HCT116 (cell line): ENCODE data around the gene PCDH15. TPM values are rescaled to one million over a fixed set of nuclear protein-coding genes. Genes with fewer than 3 reads are reported as not detected.

Source experiments
- ATAC-seq: fragments of 200-7000 bp; cut with Tn5 transposase; 2 replicates; pipeline ENCODE4 v1.9.1; 2020; ENCODE audit warnings: mild to moderate bottlenecking, moderate library complexity
- BruUV-seq: library from RNA; stranded (reverse); fragments of 400-500 nt; replicated peaks from 2 replicates; lab custom pipeline; 2021; lab: Mats Ljungman, UMichigan
- CTCF ChIA-PET: fragments of 300-600 bp; sonication (Branson Sonifier 250); formaldehyde crosslinking; loops from one replicate; lab custom pipeline; 2021; ENCODE audit warnings: antibody characterized with exemption; lab: Charles Lee
- POLR2A ChIA-PET: fragments of 300-600, 350-600 bp; sonication (Branson Sonifier 250); formaldehyde crosslinking; loops from one replicate; lab custom pipeline; 2021; ENCODE audit warnings: antibody characterized with exemption; lab: Charles Lee
- RAD21 ChIA-PET, 2 experiments: fragments of 300-600 bp; sonication (Branson Sonifier 250); formaldehyde crosslinking; loops; one replicate each; lab custom pipeline; 2023; ENCODE audit warnings: low total read pairs in 2 of 2; ENCODE audit not compliant: uncharacterized antibody in 2 of 2, unreplicated experiment in 2 of 2, low non-redundant PET in 1 of 2; lab: Charles Lee
- DNase-seq: peaks from one replicate; pipeline ENCODE4 v3.0.0-alpha.2; 2010; ENCODE audit warnings: low read depth, low spot score
- H2AFZ ChIP-seq: fragments of 200-600 bp; shearing (Covaris generic), sonication (generic); 2 replicates; pipeline ENCODE4 v1.6.1; 2017; ENCODE audit warnings: low read depth, mixed run types, mixed read lengths, antibody characterized with exemption, low read length; ENCODE audit not compliant: poor library complexity, severe bottlenecking
- H3K27ac ChIP-seq: 2 replicates; pipeline ENCODE4 v1.5.1; 2012; ENCODE audit warnings: low read depth, low read length
- H3K27me3 ChIP-seq: fragments of 200-600 bp; sonication (generic); 2 replicates; pipeline ENCODE4 v1.6.1; 2016; ENCODE audit warnings: mixed run types, low read length, mixed read lengths; ENCODE audit not compliant: insufficient read depth
- H3K36me3 ChIP-seq, 2 experiments: fragments of 200-500 bp in 1 of 2; fragments of 200-600 bp in 1 of 2; sonication (Bioruptor generic) in 1 of 2; sonication (generic) in 1 of 2; 2 replicates each; pipeline versions ENCODE4 v1.5.1 to v1.6.1; 2014 to 2016; ENCODE audit warnings: low read length in 2 of 2, inconsistent platforms in 1 of 2, mixed read lengths in 1 of 2, mixed run types in 1 of 2; ENCODE audit not compliant: insufficient read depth in 2 of 2, control insufficient read depth in 1 of 2
- H3K4me1 ChIP-seq, 2 experiments: fragments of 200-600 bp in 1 of 2; sonication (generic) in 1 of 2; 2 replicates each; pipeline versions ENCODE4 v1.5.1 to v1.6.1; 2012 to 2017; ENCODE audit warnings: low read length in 2 of 2, inconsistent platforms in 1 of 2, mild to moderate bottlenecking in 1 of 2, mixed read lengths in 1 of 2, mixed run types in 1 of 2, moderate library complexity in 1 of 2; ENCODE audit not compliant: insufficient read depth in 2 of 2, control insufficient read depth in 1 of 2
- H3K4me2 ChIP-seq: fragments of 200-600 bp; sonication (generic); 2 replicates; pipeline ENCODE4 v1.6.1; 2017; ENCODE audit warnings: mixed run types, low read length, mixed read lengths
- H3K4me3 ChIP-seq, 2 experiments: fragments of 200-600 bp in 1 of 2; sonication (generic) in 1 of 2; replicated peaks in 1 of 2; 2 replicates each; pipeline ENCODE4 v1.5.1; 2011 to 2016; ENCODE audit warnings: low read length in 2 of 2, control low read depth in 1 of 2, low read depth in 1 of 2, mild to moderate bottlenecking in 1 of 2, mixed read lengths in 1 of 2, mixed run types in 1 of 2
- H3K79me2 ChIP-seq: fragments of 200-600 bp; sonication (generic); 2 replicates; pipeline ENCODE4 v1.6.1; 2017; ENCODE audit warnings: mild to moderate bottlenecking, mixed run types, low read length, moderate library complexity, mixed read lengths; ENCODE audit not compliant: insufficient read depth
- H3K9ac ChIP-seq: fragments of 200-600 bp; sonication (generic); 2 replicates; pipeline ENCODE4 v1.6.1; 2016; ENCODE audit warnings: low read length, mixed read lengths
- H3K9me2 ChIP-seq: fragments of 200-600 bp; sonication (generic), shearing (Covaris generic); 2 replicates; pipeline ENCODE4 v1.6.1; 2017; ENCODE audit warnings: mixed run types, mild to moderate bottlenecking, moderate library complexity; ENCODE audit not compliant: insufficient read depth
- H3K9me3 ChIP-seq, 2 experiments: fragments of 200-500 bp in 1 of 2; fragments of 200-600 bp in 1 of 2; sonication (Bioruptor generic) in 1 of 2; sonication (generic) in 1 of 2; 2 replicates each; pipeline ENCODE4 v1.6.1; 2014 to 2017; ENCODE audit warnings: low read length in 2 of 2, mixed read lengths in 2 of 2, inconsistent platforms in 1 of 2, low read depth in 1 of 2, mild to moderate bottlenecking in 1 of 2, mixed run types in 1 of 2, moderate library complexity in 1 of 2; ENCODE audit not compliant: control insufficient read depth in 1 of 2, insufficient read depth in 1 of 2
- H4K20me1 ChIP-seq: fragments of 200-600 bp; sonication (generic), shearing (Covaris generic); 2 replicates; pipeline ENCODE4 v1.6.1; 2017; ENCODE audit warnings: mixed run types, mild to moderate bottlenecking, moderate library complexity; ENCODE audit not compliant: insufficient read depth
- CTCF ChIP-seq, 3 experiments: fragments of 200-600 bp in 1 of 3; sonication (generic) in 1 of 3; IDR thresholded peaks in 2 of 3; conservative IDR thresholded peaks in 1 of 3; 2 replicates each; pipeline ENCODE4 v1.5.1; 2012 to 2017; ENCODE audit warnings: low read depth in 2 of 3, low read length in 2 of 3, antibody characterized with exemption in 1 of 3, borderline replicate concordance in 1 of 3, control low read depth in 1 of 3, mild to moderate bottlenecking in 1 of 3, mixed read lengths in 1 of 3, mixed run types in 1 of 3, moderate library complexity in 1 of 3; ENCODE audit not compliant: insufficient read depth in 1 of 3
- EZH2 ChIP-seq: fragments of 200-600 bp; sonication (generic); IDR thresholded peaks from 2 replicates; pipeline ENCODE4 v1.6.1; 2017; ENCODE audit warnings: antibody characterized with exemption, mixed run types
- MAX ChIP-seq: IDR thresholded peaks from 2 replicates; pipeline ENCODE4 v1.6.1; 2012
- POLR2A ChIP-seq: IDR thresholded peaks from 2 replicates; pipeline ENCODE4 v1.7.0; 2011; ENCODE audit warnings: borderline replicate concordance; ENCODE audit not compliant: insufficient read depth, insufficient read length; ENCODE audit errors: extremely low read depth
- REST ChIP-seq: IDR thresholded peaks from 2 replicates; pipeline ENCODE4 v1.6.1; 2012; ENCODE audit warnings: low read depth
- SP1 ChIP-seq: IDR thresholded peaks from 2 replicates; pipeline ENCODE4 v1.6.1; 2012; ENCODE audit warnings: low read depth
- intact Hi-C: fragments of 100-400 bp; cut with micrococcal nuclease; formaldehyde crosslinking; loops from 2 replicates; pipeline ENCODE4 v1.10.0; 2022
- total RNA-seq: library from RNA; stranded (reverse); gene quantifications from one replicate; pipeline ENCODE4 v1.2.1, GENCODE V29; 2021; ENCODE audit not compliant: unreplicated experiment

The PCDH15 gene
- total RNA-seq, 1 experiment from 2014 or later: not detected

- ChIA-PET POLR2A (no interaction called here), RAD21 (no interaction called here), CTCF (no interaction called here)
- peaks cover 8 to 15% of the 10 kb centered on the region in 2 experiments; a peak in 3 of 4 replicates for H3K9me3 ChIP-seq
- no peak overlapping the region for H3K9ac ChIP-seq
- no peak overlapping the region for H3K27ac ChIP-seq
- no peaks in the 10 kb centered on the region for H4K20me1 ChIP-seq
- H3K4me3 ChIP-seq: no peak overlapping the region
- H3K4me2 ChIP-seq: no peak overlapping the region
- intact Hi-C loops: no loop called here
- TF ChIP-seq EZH2 (no peak), POLR2A (no peak), SP1 (no peak), REST (no peak), CTCF (IDR thresholded peaks at IDR 0.05 in 2 of 3, conservative IDR thresholded peaks at IDR 0.05 in 1 of 3; ENCODE audit: borderline replicate concordance in 1 of 3, insufficient read depth in 1 of 3, low read depth in 2 of 3, low read length in 2 of 3) (no peak), MAX (no peak)
- no peaks in the 10 kb centered on the region for H3K36me3 ChIP-seq
- H3K27me3 ChIP-seq: no peaks in the 10 kb centered on the region
- H3K79me2 ChIP-seq: no peaks in the 10 kb centered on the region
- no peak overlapping the region for H2AFZ ChIP-seq
- H3K9me2 ChIP-seq: no peaks in the 10 kb centered on the region
- no TSS peak for BruUV-seq
- H3K4me1 ChIP-seq: no peaks in the 10 kb centered on the region
- no peak for ATAC-seq
- DNase-seq: no peak
Observed at GRCh38 chr10:53836638-53837037, 964.4 kb downstream of the PCDH15 start.
